ENCODE measurements around the gene YEATS4. TPM values are rescaled to one million over a fixed set of nuclear protein-coding genes. Genes with fewer than 3 reads are reported as not detected.

The YEATS4 gene
- total and polyA plus RNA-seq, 4 donors: 12.0 to 15.0 (median 14.1) TPM

GRCh38 chr12:69366796-69367195 lies 7.3 kb downstream of the YEATS4 start:
- Histone ChIP-seq H3K27me3 (ENCODE audit: control insufficient read depth in 3 of 3, insufficient read depth in 3 of 3, low read length in 2 of 3) (no peaks in the 10 kb centered on the region), H3K9me3 (ENCODE audit: control insufficient read depth in 4 of 4, insufficient read depth in 3 of 4, low read length in 3 of 4) (no peaks in the 10 kb centered on the region), H3K27ac (ENCODE audit: low read depth in 1 of 2, low read length in 1 of 2) (no peak overlapping the region), H3K4me1 (ENCODE audit: control insufficient read depth in 5 of 5, insufficient read depth in 5 of 5, low read length in 5 of 5) (no peaks in the 10 kb centered on the region), H3K36me3 (ENCODE audit: control insufficient read depth in 4 of 4, insufficient read depth in 4 of 4, low read length in 4 of 4) (peaks cover 7 to 15% (median 9%) of the 10 kb centered on the region in 4 donors), H3K9ac (ENCODE audit: insufficient read depth in 1 of 2, low read length in 2 of 2) (no peak overlapping the region), H3K4me3 (no peak overlapping the region)
- 96% methylated on average over 5 of the region's 5 CpGs for WGBS, 2 donors
- DNase-seq (no peak), ATAC-seq (ENCODE audit: insufficient read depth, low FRiP score) (no peak)
- no peak for TF ChIP-seq CTCF (IDR thresholded peaks at IDR 0.05; ENCODE audit: control extremely low read depth, extremely low read depth)

- 98 to 99% methylated on average over 1 of the region's 1 CpG for WGBS, 2 donors
- DNase-seq: no peak
These were observed 8.6 kb downstream of the YEATS4 start for GRCh38 chr12:69368171-69368570.

GRCh38 chr12:69383074-69383473 lies 23.5 kb downstream of the YEATS4 start:
- TF ChIP-seq CTCF (IDR thresholded peaks at IDR 0.05; ENCODE audit: control extremely low read depth, extremely low read depth): no peak
- no peak overlapping the region for H3K4me3 ChIP-seq
- no peaks in the 10 kb centered on the region for H3K9me3 ChIP-seq (ENCODE audit: control insufficient read depth in 4 of 4, insufficient read depth in 3 of 4, low read length in 3 of 4)
- peaks cover 3 to 9% (median 4%) of the 10 kb centered on the region in 4 donors for H3K36me3 ChIP-seq (ENCODE audit: control insufficient read depth in 4 of 4, insufficient read depth in 4 of 4, low read length in 4 of 4)
- no peaks in the 10 kb centered on the region for H3K4me1 ChIP-seq (ENCODE audit: control insufficient read depth in 5 of 5, insufficient read depth in 5 of 5, low read length in 5 of 5)
- no peak overlapping the region for H3K27ac ChIP-seq (ENCODE audit: low read depth in 1 of 2, low read length in 1 of 2)
- H3K9ac ChIP-seq (ENCODE audit: insufficient read depth in 1 of 2, low read length in 2 of 2): no peak overlapping the region
- no peaks in the 10 kb centered on the region for H3K27me3 ChIP-seq (ENCODE audit: control insufficient read depth in 3 of 3, insufficient read depth in 3 of 3, low read length in 2 of 3)
- no peak for DNase-seq
- ATAC-seq (ENCODE audit: insufficient read depth, low FRiP score): no peak
- WGBS, 2 donors: 97% methylated on average over 1 of the region's 1 CpG

More at GRCh38 chr12:69368171-69368570, 8.6 kb downstream of the YEATS4 start:
- ATAC-seq (ENCODE audit: insufficient read depth, low FRiP score): no peak
- Histone ChIP-seq H3K4me1 (ENCODE audit: control insufficient read depth in 5 of 5, insufficient read depth in 5 of 5, low read length in 5 of 5) (no peaks in the 10 kb centered on the region), H3K9me3 (ENCODE audit: control insufficient read depth in 4 of 4, insufficient read depth in 3 of 4, low read length in 3 of 4) (no peaks in the 10 kb centered on the region), H3K27ac (ENCODE audit: low read depth in 1 of 2, low read length in 1 of 2) (no peak overlapping the region), H3K9ac (ENCODE audit: insufficient read depth in 1 of 2, low read length in 2 of 2) (no peak overlapping the region), H3K27me3 (ENCODE audit: control insufficient read depth in 3 of 3, insufficient read depth in 3 of 3, low read length in 2 of 3) (no peaks in the 10 kb centered on the region), H3K36me3 (ENCODE audit: control insufficient read depth in 4 of 4, insufficient read depth in 4 of 4, low read length in 4 of 4) (peaks cover 10 to 16% (median 14%) of the 10 kb centered on the region in 4 donors), H3K4me3 (no peak overlapping the region)
- TF ChIP-seq CTCF (IDR thresholded peaks at IDR 0.05; ENCODE audit: control extremely low read depth, extremely low read depth): no peak

GRCh38 chr12:69385038-69385437 lies 25.5 kb downstream of the YEATS4 start:
- 84 to 88% methylated on average over 3 of the region's 3 CpGs for WGBS, 2 donors
- TF ChIP-seq CTCF (IDR thresholded peaks at IDR 0.05; ENCODE audit: control extremely low read depth, extremely low read depth): no peak
- no peak for ATAC-seq (ENCODE audit: insufficient read depth, low FRiP score)

More at GRCh38 chr12:69385038-69385437, 25.5 kb downstream of the YEATS4 start:
- no peaks in the 10 kb centered on the region for H3K27me3 ChIP-seq (ENCODE audit: control insufficient read depth in 3 of 3, insufficient read depth in 3 of 3, low read length in 2 of 3)
- no peak overlapping the region for H3K27ac ChIP-seq (ENCODE audit: low read depth in 1 of 2, low read length in 1 of 2)
- peaks cover 0 to 8% (median 2%) of the 10 kb centered on the region in 4 donors for H3K36me3 ChIP-seq (ENCODE audit: control insufficient read depth in 4 of 4, insufficient read depth in 4 of 4, low read length in 4 of 4)
- no peak for DNase-seq
- H3K4me1 ChIP-seq (ENCODE audit: control insufficient read depth in 5 of 5, insufficient read depth in 5 of 5, low read length in 5 of 5): no peaks in the 10 kb centered on the region
- H3K4me3 ChIP-seq: no peak overlapping the region
- no peaks in the 10 kb centered on the region for H3K9me3 ChIP-seq (ENCODE audit: control insufficient read depth in 4 of 4, insufficient read depth in 3 of 4, low read length in 3 of 4)
- no peak overlapping the region for H3K9ac ChIP-seq (ENCODE audit: insufficient read depth in 1 of 2, low read length in 2 of 2)

Measured in lung (tissue), 12 donors.